CD4-positive, alpha-beta T cell treated with Interleukin-17A for 1 hour (primary cell): ENCODE measurements around the gene GSTM1.

ENCODE experiments used
- DNase-seq: peaks from one replicate; pipeline ENCODE4 v3.0.0-alpha.2; 2020

Gene GSTM1

DNA sequence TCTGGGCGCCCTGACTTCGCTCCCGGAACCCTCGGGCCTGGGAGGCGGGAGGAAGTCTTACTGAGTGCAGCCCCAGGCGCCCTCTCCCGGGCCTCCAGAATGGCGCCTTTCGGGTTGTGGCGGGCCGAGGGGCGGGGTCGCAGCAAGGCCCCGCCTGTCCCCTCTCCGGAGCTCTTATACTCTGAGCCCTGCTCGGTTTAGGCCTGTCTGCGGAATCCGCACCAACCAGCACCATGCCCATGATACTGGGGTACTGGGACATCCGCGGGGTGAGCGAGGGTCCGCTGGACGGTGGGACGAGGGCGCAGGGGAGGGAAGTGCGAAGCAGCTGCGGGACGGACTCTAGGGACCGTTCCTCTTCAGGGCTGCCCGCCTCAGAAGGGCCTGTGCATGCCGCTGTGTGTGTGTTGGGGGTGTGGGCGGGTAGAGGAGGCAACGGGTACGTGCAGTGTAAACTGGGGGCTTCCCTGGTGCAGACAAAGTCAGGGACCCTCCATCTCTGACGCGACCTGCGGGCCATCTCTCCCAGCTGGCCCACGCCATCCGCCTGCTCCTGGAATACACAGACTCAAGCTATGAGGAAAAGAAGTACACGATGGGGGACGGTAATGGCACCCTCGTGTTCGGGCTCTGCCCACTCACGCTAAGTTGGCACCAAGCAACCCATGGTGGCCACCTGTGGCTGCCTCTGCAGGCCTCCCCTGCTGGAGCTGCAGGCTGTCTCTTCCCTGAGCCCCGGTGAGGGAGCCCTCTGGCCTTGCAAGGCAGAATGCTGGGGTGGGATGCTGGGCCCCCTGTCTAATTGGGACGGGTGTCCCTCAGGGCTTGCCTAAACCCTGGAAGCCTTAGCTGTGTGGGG, at the start of gene GSTM1:
TSS of gene GSTM1 (plus strand) at position 177 of the 859 bp plus-strand sequence. CDS start at position 234, 57 bp downstream.
- no peak for DNase-seq

DNA sequence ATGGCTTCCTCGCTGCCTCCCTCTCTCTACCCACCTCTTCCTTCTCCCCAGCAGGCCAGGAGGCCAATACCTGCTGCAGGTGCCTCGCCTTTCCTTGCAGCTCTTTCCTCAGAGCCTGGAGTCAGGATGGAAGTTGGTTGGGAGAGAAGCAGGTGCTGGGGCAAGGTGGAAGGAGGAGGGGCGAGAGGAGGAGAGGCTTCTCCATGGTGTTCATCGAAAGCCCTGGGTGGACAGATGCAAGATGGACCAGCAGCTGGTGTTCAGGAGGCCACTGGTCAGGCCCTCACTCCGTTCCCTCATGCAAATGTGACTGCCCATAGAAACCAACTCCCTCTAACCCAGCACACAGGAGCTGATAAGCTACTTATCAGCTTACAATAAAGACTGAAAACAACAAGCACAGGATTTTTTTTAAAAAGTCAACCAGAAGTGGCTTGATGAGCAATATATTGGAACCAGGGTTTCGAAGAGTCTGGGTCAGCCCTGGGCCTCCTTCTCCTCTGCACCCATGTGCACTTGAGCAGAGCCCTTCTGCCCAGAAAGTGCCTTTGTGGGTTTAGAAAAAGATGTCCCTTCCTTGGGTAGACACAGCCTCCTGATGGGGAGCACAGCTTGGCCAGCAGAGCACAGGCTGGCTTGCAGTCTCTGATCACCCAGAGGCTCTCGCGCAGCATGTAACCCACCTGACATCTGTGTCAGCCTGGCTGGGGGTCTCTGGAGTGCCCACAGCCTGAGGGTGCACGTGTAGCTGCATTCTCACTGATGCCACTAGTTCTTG, 48.4 kb upstream of the GSTM1 start:
- DNase-seq = no peak

DNA sequence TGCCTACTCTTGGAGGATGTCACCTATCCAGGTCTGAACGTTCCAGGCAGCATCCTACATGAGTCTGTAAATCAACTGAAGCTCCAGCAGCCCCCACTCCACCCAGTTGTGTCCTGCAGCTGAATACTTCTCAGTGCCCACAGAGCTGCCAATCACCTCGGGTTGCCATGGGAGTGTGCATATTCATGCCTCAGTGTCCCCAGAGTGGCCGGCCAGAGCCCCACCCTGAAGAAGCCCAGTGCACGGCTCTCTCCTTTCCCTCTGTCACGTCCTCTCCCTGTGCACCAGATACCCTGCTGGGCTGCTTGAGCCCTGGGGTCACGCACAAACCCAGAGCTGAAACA, 47.8 kb upstream of the GSTM1 start:
- no peak for DNase-seq

DNA sequence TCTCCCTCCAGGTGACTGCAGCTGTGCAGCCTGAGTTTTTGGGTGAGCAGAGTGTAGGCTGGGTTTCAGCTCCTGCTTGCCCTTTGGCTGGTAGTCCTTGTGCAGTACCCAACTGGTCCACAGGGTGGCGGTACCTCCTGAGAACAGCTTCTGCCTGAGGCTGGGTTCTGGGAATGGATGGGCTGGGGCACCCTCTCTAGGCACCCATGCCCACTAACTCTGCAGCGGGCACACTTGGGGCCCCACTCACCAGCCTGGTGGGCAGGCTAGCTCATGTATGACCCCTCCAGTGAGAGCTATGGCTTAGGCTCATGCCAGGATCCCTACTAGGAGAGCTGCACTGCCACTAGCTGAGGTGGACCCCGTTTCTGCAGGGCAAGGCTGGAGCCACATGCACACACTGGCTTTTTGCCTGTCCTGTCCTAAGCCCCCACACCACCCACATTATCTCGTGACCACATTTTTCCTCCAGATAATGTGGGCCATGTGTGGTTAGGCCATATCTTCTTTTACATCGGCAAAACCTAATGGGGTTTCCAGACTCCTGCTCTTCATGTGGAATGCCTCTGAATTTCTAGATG, 47.2 kb upstream of the GSTM1 start:
- peak; percentile 88 for DNase-seq

GRCh38 chr1:109641078-109641740, 46.4 kb upstream of the GSTM1 start:
- DNase-seq = no peak

- no peak for DNase-seq
Observed at GRCh38 chr1:109641861-109642260, 45.8 kb upstream of the GSTM1 start.

DNA sequence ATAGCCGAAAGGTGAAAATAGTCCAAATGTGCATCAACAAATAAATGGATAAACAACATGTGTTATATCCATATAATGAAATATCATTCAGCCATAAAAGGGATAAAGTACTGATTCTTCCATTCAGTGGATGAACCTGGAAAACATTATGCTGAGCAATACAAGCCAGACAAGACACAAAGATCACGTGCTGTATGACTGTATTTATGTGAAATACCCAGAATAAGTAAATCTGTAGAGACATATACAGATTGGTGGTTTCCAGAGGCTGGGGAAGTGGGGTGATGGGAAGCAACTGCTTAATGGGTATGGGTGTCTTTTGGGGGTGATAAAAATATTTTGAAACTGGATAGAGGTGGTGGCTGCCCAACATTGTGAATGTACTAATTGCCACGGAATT, 45.0 kb upstream of the GSTM1 start:
- no peak for DNase-seq

GRCh38 chr1:109643385-109644230, 44.0 kb upstream of the GSTM1 start:
- DNase-seq = peak; percentile 84

DNA sequence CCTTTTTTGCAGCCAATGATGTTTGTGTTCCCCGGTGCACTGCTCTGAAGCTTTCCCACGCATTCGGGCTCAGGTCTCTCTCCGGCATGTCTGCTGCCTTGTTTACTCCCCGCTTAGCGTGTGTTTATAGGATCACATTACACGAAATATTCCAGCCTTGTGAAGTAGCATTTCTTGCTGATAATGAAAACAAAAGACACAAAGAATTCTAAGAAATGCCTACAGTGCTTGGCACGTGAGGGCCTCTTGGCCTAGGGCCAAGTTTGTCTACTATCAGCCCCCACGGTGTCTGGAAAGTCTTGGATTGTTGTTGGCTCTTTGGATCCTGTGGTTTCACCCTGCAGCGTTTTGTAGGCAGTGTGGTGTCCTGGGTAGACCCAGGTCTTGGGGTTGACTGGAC, 42.9 kb upstream of the GSTM1 start:
- DNase-seq = no peak

DNA sequence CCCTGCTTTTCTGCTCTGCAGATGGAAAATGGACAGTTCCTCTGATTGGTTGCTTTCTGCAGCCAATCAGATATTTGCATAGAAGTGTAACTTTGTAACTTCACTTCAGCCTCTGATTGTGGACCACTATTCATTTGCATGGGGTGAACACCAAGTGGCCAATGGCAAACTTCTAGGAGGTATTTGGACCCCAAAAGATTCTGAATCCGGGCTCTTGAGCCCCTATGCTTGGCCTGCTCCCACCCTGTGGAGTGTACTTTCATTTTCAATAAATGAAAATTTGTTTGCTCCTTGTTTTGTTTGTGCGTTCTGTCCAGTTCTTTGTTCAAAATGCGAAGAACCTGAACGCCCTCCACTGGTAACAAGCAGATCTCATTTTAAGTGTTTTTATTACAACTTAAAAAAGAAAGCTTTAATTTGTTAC, 38.1 kb upstream of the GSTM1 start:
- DNase-seq = no peak

GRCh38 chr1:109650609-109651008, 37.0 kb upstream of the GSTM1 start:
- no peak for DNase-seq

GRCh38 chr1:109652402-109652801, 35.2 kb upstream of the GSTM1 start:
- DNase-seq = no peak

GRCh38 chr1:109653306-109653705, 34.3 kb upstream of the GSTM1 start:
- no peak for DNase-seq

DNA sequence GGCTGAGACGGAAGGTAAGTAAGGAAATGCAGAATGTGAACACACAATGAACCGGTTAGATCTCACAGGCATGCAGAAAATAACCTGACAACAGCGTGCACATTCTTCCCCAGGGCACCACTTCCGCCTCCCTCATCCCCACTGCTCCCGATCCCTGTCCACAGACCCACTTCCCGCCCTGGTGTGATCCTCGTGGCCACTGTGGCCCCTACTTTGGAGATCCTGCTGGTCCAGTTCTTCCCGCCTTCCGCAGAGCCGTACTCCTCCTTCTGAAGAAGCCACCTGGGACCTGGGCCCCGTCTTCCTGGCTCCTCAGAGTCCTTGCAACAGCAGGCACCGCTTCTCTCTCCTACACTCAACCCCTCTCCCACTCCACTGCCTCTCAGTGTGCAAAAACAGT, 33.1 kb upstream of the GSTM1 start:
- no peak for DNase-seq

GRCh38 chr1:109655615-109656519, 31.8 kb upstream of the GSTM1 start, which contains the start of gene GSTM4:
GSTM4 (plus strand) TSS chr1:109656099; CDS start chr1:109656390, 291 bp downstream.
- DNase-seq = peak; percentile 61

DNA sequence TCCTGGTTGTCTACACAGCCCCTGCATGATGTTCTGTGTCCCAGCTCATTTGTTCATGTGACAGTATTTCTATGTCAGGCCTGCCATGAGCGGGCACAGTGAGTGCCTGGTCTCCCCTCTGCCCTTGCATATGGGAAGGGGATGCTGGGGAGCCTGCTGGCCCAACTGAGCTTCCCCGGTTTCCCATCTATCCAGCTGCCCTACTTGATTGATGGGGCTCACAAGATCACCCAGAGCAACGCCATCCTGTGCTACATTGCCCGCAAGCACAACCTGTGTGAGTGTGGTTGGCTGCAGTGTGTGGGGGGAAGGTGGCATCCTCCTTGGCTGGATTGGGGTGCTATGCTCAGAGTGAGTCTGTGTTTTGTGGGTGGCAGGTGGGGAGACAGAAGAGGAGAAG, 30.2 kb upstream of the GSTM1 start:
- no peak for DNase-seq

DNA sequence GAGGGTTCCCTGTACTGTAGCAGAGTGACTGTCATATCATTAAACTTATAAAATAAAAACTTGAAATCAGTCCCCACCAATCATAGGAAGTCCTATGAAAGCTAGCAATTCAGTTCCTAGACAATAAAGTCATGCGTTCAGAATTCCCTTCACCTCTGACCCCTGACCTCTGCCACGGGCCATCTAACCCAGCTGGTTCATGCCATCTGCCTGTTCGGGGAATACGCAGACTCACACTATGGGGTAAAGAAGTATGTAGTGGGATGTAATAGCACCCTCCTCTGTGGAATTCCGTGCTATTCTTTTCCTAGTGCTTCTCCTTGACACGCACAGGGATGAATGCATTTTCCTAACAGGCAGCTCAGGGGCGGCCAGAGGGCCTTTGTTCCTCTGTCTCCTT, 29.6 kb upstream of the GSTM1 start:
- DNase-seq = no peak

GRCh38 chr1:109658533-109659042, 29.0 kb upstream of the GSTM1 start:
- DNase-seq = no peak

DNA sequence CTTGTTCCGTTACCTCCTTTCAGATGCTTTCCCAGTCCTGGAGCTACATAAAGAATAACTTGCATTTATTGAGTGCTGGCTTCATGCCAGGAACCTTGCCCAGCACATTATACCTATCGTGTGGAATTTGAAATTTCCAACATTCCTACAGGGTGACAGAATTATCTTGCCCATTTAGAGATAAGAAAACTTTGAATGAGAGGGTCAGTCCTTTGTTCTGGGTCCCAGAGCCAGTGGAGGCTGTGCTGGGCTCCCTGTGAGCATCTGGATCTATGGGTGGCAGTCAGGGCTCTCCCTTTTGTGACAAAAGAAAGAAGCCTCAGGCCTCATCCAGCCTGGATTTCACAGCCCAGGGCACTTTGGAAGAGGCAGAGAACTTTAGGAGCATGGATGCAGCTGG, 28.5 kb upstream of the GSTM1 start:
- no peak for DNase-seq

GRCh38 chr1:109659997-109660690, 27.5 kb upstream of the GSTM1 start:
- no peak for DNase-seq
